ENCODE data around the gene NFIX. TPM values are rescaled to one million over a fixed set of nuclear protein-coding genes. Genes with fewer than 3 reads are reported as not detected.
A peak's percentile ranks its signal among the peaks of the same experiment; 100 is the strongest.

Gene NFIX
- total and polyA plus RNA-seq, 2 donors (not counting 3 experiments of a cell fraction or from before 2014, with no cell fraction given): 9.8 to 37.7 TPM

- DNase-seq (ENCODE audit: low read depth, low spot score): no peak
- H3K9me3 ChIP-seq (replicated peaks; ENCODE audit: control insufficient read depth, insufficient read depth, low read length): no peaks in the 10 kb centered on the region
- H3K36me3 ChIP-seq (ENCODE audit: control insufficient read depth in 2 of 2, extremely low read depth in 1 of 2, insufficient read depth in 2 of 2, low read length in 2 of 2): peaks cover 0 to 3% of the 10 kb centered on the region in 2 experiments
- intact Hi-C loops (cut with micrococcal nuclease) (loop anchor here (5.0 kb wide), 1 partner anchor 40 kb away; no protein-coding TSS in a partner anchor), dilution Hi-C loops (cut with MboI; ENCODE audit: extremely low pct_ligation_motif_present, low sequenced_read_pairs) (no loop called here)
- BruUV-seq (replicated peaks): no TSS peak
- no peaks in the 10 kb centered on the region for H4K20me1 ChIP-seq (replicated peaks; ENCODE audit: control insufficient read depth, extremely low read depth, insufficient read depth, low read length)
- no peak overlapping the region for H3K27ac ChIP-seq (ENCODE audit: insufficient read depth, low read depth, low read length)
- CTCF ChIA-PET: interaction anchor here (1.2 to 15.7 kb wide), 4 partner anchors 8 to 75 kb away, joined by 3 to 463 read pairs (median 42); no protein-coding TSS in a partner anchor
- H3K9ac ChIP-seq (replicated peaks; ENCODE audit: extremely low read depth, insufficient read depth, low read length): no peak overlapping the region
- no peaks in the 10 kb centered on the region for H3K79me2 ChIP-seq (ENCODE audit: control insufficient read depth, insufficient read depth, low read length)
- H3K27me3 ChIP-seq (ENCODE audit: control insufficient read depth in 2 of 2, insufficient read depth in 2 of 2, low read length in 2 of 2): no peaks in the 10 kb centered on the region
- TF ChIP-seq MAX (IDR thresholded peaks at IDR 0.05; ENCODE audit: insufficient read depth, insufficient read length): peak; percentile 39
- no peak for TF ChIP-seq EZH2 (IDR thresholded peaks at IDR 0.05; ENCODE audit: borderline replicate concordance, low read depth, low read length, severe bottlenecking)
- no peak for TF ChIP-seq JUN (IDR thresholded peaks at IDR 0.05; ENCODE audit: borderline replicate concordance, insufficient read depth, insufficient read length, low read depth)
- TF ChIP-seq POLR2AphosphoS5 (IDR thresholded peaks at IDR 0.05; ENCODE audit: insufficient read depth, low read depth, low read length): no peak
- no peak for TF ChIP-seq POLR2A (IDR thresholded peaks at IDR 0.05; ENCODE audit: low read depth, low read length)
- TF ChIP-seq MYC (IDR thresholded peaks at IDR 0.05; ENCODE audit: low read depth, low read length): no peak
- no peak for TF ChIP-seq GATA2 (IDR thresholded peaks at IDR 0.05; ENCODE audit: insufficient read depth, insufficient read length, low read depth, low read length)
- H3K4me2 ChIP-seq (ENCODE audit: insufficient read depth, low read length): no peak overlapping the region
- peaks cover 62% of the 10 kb centered on the region for H3K4me1 ChIP-seq (ENCODE audit: control insufficient read depth, extremely low read depth, insufficient read depth, low read length)
- FAIRE-seq: peak; percentile 43
- H3K4me3 ChIP-seq (replicated peaks in 1 of 3; ENCODE audit: insufficient read depth in 1 of 3, low read depth in 1 of 3, low read length in 3 of 3): no peak overlapping the region
- H2AFZ ChIP-seq (ENCODE audit: low read depth, low read length): no peak overlapping the region
- POLR2A ChIA-PET: no interaction called here
- no peaks in the 10 kb centered on the region for H3K9me1 ChIP-seq (replicated peaks; ENCODE audit: control insufficient read depth, extremely low read depth, insufficient read depth, low read length)
These were observed 57.3 kb downstream of the NFIX start for GRCh38 chr19:13052447-13053175.

All from endothelial cell of umbilical vein (primary cell).